Measurements from ENCODE around the gene HOTAIR.

Gene HOTAIR

DNA sequence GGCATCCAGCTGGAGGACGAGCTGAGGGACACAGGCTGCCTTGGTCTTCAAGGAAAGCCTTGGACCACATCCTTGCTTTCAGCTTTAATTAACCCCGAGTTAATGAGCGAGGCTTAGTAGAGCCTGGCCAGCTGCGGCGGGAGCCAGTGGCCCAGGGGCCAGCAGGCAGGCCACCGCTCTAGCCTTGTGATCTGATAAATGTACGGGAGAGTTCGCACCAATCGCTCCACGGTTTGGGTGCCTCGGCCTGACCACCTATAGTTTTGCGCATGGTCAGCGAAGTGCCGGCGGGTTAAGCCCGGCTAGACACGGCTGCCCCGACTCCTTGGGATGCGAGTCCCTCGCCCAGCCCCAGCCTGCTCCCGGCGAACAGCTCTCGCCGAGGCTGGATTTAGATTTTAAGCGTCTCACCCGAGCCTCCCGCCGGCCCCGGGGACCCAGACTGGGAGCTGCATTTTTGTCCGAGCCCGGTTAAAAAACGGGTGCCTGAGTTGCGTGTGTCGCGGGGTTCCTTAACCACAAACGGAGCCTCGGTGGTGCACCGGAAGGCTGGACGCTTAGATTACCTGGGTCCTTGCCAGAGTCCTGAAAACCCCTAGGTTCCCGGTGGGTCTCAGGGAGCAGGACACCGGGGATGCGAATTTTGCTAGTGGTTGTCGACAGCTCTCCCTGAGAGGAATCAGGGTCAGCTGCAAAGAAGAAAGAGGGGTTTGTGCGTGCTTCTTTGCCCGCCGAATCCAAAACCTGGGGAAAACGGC, 23.0 kb downstream of the HOTAIR start:
- no peak for TF ChIP-seq ZFP30 (CRISPR knock-in tag; IDR thresholded peaks at IDR 0.05)
- no peak for TF ChIP-seq TOX (CRISPR knock-in tag; IDR thresholded peaks at IDR 0.05; ENCODE audit: borderline replicate concordance)
- TF ChIP-seq ZC3H10 (CRISPR knock-in tag; IDR thresholded peaks at IDR 0.05) = no peak
- TF ChIP-seq, protein P1, sequence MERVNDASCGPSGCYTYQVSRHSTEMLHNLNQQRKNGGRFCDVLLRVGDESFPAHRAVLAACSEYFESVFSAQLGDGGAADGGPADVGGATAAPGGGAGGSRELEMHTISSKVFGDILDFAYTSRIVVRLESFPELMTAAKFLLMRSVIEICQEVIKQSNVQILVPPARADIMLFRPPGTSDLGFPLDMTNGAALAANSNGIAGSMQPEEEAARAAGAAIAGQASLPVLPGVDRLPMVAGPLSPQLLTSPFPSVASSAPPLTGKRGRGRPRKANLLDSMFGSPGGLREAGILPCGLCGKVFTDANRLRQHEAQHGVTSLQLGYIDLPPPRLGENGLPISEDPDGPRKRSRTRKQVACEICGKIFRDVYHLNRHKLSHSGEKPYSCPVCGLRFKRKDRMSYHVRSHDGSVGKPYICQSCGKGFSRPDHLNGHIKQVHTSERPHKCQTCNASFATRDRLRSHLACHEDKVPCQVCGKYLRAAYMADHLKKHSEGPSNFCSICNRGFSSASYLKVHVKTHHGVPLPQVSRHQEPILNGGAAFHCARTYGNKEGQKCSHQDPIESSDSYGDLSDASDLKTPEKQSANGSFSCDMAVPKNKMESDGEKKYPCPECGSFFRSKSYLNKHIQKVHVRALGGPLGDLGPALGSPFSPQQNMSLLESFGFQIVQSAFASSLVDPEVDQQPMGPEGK (CRISPR knock-in tag; IDR thresholded peaks at IDR 0.05; ENCODE audit: borderline replicate concordance) = no peak
- TF ChIP-seq PPARA (CRISPR knock-in tag; IDR thresholded peaks at IDR 0.05; ENCODE audit: borderline replicate concordance) = no peak
- TF ChIP-seq, protein P2, sequence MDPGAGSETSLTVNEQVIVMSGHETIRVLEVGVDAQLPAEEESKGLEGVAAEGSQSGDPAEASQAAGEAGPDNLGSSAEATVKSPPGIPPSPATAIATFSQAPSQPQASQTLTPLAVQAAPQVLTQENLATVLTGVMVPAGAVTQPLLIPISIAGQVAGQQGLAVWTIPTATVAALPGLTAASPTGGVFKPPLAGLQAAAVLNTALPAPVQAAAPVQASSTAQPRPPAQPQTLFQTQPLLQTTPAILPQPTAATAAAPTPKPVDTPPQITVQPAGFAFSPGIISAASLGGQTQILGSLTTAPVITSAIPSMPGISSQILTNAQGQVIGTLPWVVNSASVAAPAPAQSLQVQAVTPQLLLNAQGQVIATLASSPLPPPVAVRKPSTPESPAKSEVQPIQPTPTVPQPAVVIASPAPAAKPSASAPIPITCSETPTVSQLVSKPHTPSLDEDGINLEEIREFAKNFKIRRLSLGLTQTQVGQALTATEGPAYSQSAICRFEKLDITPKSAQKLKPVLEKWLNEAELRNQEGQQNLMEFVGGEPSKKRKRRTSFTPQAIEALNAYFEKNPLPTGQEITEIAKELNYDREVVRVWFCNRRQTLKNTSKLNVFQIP (CRISPR knock-in tag; IDR thresholded peaks at IDR 0.05; ENCODE audit: borderline replicate concordance, low read depth) = no peak
- no peak for TF ChIP-seq ISL1 (CRISPR knock-in tag; IDR thresholded peaks at IDR 0.05)
- no peak for TF ChIP-seq ZFP3 (CRISPR knock-in tag; IDR thresholded peaks at IDR 0.05)
- TF ChIP-seq ESRRG (CRISPR knock-in tag; IDR thresholded peaks at IDR 0.05) = no peak
- TF ChIP-seq OSR1 (CRISPR knock-in tag; IDR thresholded peaks at IDR 0.05) = no peak
- TF ChIP-seq SNAI2 (CRISPR knock-in tag; IDR thresholded peaks at IDR 0.05) = no peak
- TF ChIP-seq, protein P3, sequence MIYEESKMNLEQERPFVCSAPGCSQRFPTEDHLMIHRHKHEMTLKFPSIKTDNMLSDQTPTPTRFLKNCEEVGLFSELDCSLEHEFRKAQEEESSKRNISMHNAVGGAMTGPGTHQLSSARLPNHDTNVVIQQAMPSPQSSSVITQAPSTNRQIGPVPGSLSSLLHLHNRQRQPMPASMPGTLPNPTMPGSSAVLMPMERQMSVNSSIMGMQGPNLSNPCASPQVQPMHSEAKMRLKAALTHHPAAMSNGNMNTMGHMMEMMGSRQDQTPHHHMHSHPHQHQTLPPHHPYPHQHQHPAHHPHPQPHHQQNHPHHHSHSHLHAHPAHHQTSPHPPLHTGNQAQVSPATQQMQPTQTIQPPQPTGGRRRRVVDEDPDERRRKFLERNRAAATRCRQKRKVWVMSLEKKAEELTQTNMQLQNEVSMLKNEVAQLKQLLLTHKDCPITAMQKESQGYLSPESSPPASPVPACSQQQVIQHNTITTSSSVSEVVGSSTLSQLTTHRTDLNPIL (CRISPR knock-in tag; IDR thresholded peaks at IDR 0.05; ENCODE audit: low read depth) = no peak
- TF ChIP-seq, protein P4, sequence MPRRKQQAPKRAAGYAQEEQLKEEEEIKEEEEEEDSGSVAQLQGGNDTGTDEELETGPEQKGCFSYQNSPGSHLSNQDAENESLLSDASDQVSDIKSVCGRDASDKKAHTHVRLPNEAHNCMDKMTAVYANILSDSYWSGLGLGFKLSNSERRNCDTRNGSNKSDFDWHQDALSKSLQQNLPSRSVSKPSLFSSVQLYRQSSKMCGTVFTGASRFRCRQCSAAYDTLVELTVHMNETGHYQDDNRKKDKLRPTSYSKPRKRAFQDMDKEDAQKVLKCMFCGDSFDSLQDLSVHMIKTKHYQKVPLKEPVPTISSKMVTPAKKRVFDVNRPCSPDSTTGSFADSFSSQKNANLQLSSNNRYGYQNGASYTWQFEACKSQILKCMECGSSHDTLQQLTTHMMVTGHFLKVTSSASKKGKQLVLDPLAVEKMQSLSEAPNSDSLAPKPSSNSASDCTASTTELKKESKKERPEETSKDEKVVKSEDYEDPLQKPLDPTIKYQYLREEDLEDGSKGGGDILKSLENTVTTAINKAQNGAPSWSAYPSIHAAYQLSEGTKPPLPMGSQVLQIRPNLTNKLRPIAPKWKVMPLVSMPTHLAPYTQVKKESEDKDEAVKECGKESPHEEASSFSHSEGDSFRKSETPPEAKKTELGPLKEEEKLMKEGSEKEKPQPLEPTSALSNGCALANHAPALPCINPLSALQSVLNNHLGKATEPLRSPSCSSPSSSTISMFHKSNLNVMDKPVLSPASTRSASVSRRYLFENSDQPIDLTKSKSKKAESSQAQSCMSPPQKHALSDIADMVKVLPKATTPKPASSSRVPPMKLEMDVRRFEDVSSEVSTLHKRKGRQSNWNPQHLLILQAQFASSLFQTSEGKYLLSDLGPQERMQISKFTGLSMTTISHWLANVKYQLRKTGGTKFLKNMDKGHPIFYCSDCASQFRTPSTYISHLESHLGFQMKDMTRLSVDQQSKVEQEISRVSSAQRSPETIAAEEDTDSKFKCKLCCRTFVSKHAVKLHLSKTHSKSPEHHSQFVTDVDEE (CRISPR knock-in tag; IDR thresholded peaks at IDR 0.05) = no peak
- no peak for TF ChIP-seq ZNF8 (CRISPR knock-in tag; IDR thresholded peaks at IDR 0.05)
- TF ChIP-seq BACH2 (CRISPR knock-in tag; IDR thresholded peaks at IDR 0.05; ENCODE audit: borderline replicate concordance) = no peak
- no peak for TF ChIP-seq ARNTL (CRISPR knock-in tag; IDR thresholded peaks at IDR 0.05; ENCODE audit: borderline replicate concordance, low read depth)
- no peak for TF ChIP-seq TCF4 (CRISPR knock-in tag; IDR thresholded peaks at IDR 0.05; ENCODE audit: borderline replicate concordance)
- TF ChIP-seq, protein P5, sequence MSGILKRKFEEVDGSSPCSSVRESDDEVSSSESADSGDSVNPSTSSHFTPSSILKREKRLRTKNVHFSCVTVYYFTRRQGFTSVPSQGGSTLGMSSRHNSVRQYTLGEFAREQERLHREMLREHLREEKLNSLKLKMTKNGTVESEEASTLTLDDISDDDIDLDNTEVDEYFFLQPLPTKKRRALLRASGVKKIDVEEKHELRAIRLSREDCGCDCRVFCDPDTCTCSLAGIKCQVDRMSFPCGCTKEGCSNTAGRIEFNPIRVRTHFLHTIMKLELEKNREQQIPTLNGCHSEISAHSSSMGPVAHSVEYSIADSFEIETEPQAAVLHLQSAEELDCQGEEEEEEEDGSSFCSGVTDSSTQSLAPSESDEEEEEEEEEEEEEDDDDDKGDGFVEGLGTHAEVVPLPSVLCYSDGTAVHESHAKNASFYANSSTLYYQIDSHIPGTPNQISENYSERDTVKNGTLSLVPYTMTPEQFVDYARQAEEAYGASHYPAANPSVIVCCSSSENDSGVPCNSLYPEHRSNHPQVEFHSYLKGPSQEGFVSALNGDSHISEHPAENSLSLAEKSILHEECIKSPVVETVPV (CRISPR knock-in tag; IDR thresholded peaks at IDR 0.05) = no peak
- no peak for TF ChIP-seq ZNF70 (CRISPR knock-in tag; IDR thresholded peaks at IDR 0.05)
- no peak for TF ChIP-seq CSDC2 (CRISPR knock-in tag; IDR thresholded peaks at IDR 0.05)

DNA sequence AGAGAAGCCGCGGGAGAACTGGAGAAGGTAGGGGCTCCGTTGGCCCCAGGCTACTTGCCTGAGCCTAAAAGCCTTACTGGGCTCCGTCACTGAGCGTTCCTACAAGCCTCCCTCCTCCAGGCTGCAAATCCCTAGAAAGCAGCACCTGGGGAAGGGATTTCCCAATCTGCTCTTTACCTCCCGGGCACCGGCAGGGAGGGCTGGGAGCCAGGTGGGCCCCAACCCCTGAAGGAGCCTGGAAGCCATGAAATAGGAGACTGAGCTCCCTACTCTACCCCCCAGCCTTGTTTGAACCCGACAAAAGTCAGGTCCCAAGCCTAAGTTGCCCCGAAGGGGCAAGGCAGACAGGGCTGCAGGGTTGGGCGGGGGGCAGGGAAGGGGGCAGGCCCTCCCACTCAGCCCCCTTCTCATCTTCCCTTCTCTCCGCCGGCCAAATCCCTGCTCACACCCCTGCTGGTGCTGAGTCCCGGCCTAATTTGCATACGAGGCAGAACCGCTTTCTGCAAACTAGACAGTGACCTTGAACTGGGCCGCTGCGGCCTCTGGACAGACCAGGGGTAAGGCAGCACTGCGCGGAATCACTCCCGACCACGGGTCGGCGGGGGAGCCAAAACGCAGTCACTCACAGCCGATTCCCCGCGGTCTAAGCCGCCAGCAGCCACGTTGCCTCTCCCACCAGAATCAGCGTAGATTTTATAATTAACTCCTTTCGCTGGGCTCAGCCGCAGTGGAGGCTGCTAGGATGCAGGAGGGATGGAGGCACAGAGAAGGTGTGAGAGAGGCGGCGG, 23.8 kb downstream of the HOTAIR start:
- TF ChIP-seq PPARA (CRISPR knock-in tag; IDR thresholded peaks at IDR 0.05; ENCODE audit: borderline replicate concordance) (no peak), RARB (CRISPR knock-in tag; IDR thresholded peaks at IDR 0.05) (no peak), GLIS3 (CRISPR knock-in tag; IDR thresholded peaks at IDR 0.05) (no peak), ESRRG (CRISPR knock-in tag; IDR thresholded peaks at IDR 0.05) (no peak), ZNF8 (CRISPR knock-in tag; IDR thresholded peaks at IDR 0.05) (no peak), BACH2 (CRISPR knock-in tag; IDR thresholded peaks at IDR 0.05; ENCODE audit: borderline replicate concordance) (no peak), ZNF70 (CRISPR knock-in tag; IDR thresholded peaks at IDR 0.05) (no peak), SNAI2 (CRISPR knock-in tag; IDR thresholded peaks at IDR 0.05) (no peak), ZNF565 (CRISPR knock-in tag; conservative IDR thresholded peaks at IDR 0.05; ENCODE audit: low read depth) (no peak), TOX (CRISPR knock-in tag; IDR thresholded peaks at IDR 0.05; ENCODE audit: borderline replicate concordance) (no peak), ZFP30 (CRISPR knock-in tag; IDR thresholded peaks at IDR 0.05) (no peak), ZFP3 (CRISPR knock-in tag; IDR thresholded peaks at IDR 0.05) (no peak)
- TF ChIP-seq, protein P2 (CRISPR knock-in tag; IDR thresholded peaks at IDR 0.05; ENCODE audit: borderline replicate concordance, low read depth) = no peak
- TF ChIP-seq, protein P4 (CRISPR knock-in tag; IDR thresholded peaks at IDR 0.05) = no peak
- no peak for ATAC-seq

More for the DNA sequence above, 23.0 kb downstream of the HOTAIR start:
- no peak; the same call in 1 of the 3 replicates for ATAC-seq
